NCI-H2196 treated with DMSO at 0.1 percent for 48 hours (cell line): ENCODE measurements around the gene CNGA4.
"Not testable (repeated sequence)": the region's sequence is repeated elsewhere in the genome, so short reads cannot be mapped to it uniquely, and the experiment has no call there.

Source experiments
- DNase-seq: peaks from one replicate; lab custom pipeline; 2025; ENCODE audit not compliant: unreplicated experiment; lab: John Stamatoyannopoulos, UW

The CNGA4 gene

DNA sequence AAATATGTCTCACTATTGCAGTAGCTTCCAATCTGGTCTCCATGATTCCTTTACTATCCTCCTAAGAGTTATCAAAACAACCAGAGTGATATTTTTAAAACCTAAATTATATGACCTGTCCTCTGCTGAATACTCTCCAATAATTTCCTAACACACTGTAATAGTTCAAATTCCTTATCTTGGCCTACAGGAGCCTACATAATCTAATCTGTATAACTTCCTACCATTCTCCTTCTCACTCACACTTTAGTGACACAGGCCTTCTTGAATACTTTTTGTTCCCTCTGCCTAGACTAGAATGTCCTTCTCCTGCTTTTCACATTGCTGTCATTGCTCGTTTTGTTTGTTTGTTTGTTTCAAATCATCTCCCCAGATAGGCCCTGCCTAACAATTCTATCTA is 13.9 kb upstream of the CNGA4 start:
- DNase-seq, result no peak

DNA sequence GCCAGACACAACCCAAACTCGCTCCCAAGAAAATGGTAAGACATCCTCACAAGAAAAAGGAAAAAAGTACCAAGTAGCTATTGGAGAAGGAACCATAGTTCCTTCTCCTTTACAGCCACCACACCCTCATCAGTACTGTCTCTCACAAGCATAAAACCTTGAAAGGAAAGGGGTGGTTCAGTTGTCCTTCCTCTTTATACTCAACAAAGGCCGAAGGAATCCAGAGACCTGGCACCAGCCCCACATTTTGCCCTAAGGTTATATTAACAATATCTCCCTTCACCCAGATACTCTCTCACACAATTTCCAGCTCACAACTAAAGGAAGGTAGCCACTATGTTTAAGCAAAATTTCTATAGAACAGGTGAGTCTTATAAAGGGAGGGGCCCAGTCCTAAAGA is 13.0 kb upstream of the CNGA4 start:
- DNase-seq, result no peak

DNA sequence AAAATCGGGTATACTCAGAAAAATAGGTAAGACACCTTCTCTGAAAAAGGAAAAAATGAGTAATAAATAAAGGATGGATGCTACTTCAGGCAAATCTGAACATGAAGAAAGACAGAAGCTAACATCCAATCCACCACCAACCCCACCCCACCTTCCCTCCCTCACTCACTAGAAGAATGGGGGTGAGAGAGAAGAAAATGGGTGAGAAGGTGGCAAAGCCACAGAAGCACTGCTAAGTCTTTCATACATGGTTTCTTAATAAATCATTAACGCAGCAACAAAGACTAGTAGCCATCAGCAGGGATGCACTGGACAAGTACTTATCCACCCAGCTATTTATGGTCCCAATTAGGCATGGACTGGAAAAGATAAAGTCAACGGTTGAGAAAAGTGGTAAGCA is 10.4 kb upstream of the CNGA4 start:
- DNase-seq, result no peak

DNA sequence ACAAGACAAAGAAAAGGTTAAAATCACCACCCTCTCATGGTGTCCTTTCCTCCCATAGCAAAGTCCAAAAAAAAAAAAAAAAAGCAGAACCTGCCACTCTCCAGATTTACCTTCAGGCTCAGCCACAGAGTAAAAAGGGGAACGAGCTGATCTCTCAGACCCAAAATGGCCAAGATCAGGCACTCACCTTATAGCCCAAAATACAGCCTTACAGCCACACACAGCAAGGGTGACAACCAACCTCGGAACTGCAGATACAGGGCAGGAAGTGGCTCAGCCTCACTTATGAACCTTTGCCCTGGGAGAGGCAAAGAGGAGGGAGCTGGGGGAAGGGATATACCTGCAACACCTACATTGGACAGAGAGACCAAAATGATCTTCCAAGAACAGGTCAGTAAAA is 9.0 kb upstream of the CNGA4 start:
- DNase-seq, result no peak

DNA sequence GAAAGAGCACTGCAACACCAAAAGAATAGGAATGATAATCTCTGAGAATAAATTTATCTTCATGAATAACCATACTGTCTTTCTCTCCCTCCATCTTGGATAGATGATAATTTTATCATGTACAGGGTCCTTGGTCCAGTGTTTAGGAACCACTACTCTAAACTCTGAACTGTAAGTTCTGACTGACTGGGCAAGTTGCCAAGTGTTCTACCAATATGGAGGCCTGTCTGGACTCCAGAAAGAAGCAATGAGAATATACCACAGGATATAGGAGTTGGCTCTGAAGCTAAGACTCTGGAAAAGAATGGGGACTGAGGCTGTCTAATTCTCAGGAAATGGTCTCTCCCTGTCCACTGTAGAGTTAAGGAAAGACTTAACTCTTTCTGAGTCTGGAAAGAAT is 6.0 kb upstream of the CNGA4 start:
- no peak for DNase-seq

DNA sequence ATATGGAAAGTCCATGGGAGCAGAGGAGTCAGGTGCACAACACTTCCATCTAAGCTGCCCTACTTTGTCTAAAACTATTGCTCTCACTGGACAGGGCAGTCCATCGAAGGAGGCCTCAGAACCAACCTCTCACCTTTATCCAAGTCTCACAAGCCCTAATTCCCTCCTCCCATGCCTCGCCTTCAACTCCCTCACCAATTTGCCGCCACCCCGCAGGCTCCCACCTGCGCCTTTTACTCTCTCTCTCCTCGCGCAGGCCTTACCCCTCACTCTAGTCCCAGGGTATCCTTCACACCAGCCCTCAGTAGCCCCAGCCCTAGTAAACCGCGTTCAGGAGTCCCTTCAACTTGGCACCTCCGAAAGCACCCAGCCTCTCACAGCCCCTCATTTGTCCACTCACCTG is 4.9 kb upstream of the CNGA4 start:
- DNase-seq, result no peak

DNA sequence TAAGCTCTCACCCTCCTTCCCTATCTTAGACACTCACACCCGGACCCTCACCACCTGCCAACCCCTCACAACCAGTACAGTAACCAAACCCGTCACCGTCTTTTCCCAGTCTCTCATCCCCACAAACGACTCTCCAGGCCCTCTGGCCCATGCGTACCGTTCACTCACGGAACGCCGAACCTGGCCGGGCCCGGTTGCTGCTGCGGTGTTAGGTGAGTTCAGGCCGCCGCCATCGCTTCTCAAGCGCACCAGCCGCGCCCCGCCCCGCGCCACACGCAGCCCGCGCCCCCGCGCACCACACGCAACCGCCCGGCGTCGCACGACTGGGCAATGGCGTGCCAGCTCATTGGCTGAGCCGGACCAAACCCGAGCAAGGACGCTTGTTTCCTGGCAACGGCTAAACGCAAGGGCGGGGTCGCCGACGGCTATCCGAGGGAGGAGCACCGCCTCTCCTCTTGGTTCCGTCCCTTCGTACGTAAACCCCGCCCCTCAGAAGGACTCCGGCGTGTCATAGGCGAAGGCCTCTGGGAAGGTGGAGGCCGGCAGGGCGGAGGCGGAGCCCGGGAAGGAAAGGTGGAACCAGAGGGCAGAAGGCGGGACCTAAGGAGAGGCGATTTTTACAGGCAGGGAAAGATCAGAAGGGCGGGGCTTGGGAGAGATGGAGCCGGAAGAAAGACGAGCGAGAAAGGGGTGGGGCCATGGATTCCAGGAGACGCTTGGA is 4.3 kb upstream of the CNGA4 start, which contains the start of gene FHIP1B:
Gene FHIP1B, minus strand, starts transcription at position 250 of the 721 bp plus-strand sequence. CDS start 10,120 bp downstream, outside the sequence.
- peak; percentile 99 for DNase-seq

DNA sequence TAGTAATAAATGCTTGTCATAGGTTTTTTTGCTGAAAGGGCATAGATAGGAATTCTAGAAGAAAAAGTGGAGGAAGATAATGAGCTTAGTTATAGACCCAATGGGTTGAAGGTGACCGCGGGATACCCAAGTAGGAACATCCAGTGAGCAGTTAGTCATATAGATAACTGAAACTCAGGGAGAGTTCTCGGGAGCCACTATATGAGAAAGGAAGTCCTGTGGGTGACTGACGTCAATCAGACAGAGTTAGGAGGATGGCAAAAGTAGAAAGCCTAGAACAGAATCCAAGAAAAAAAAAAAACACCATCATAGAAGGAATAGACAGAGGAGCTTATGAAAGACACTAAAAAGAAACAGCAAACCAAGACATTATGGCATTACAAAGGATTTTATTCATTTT is 1.6 kb upstream of the CNGA4 start:
- no peak for DNase-seq

DNA sequence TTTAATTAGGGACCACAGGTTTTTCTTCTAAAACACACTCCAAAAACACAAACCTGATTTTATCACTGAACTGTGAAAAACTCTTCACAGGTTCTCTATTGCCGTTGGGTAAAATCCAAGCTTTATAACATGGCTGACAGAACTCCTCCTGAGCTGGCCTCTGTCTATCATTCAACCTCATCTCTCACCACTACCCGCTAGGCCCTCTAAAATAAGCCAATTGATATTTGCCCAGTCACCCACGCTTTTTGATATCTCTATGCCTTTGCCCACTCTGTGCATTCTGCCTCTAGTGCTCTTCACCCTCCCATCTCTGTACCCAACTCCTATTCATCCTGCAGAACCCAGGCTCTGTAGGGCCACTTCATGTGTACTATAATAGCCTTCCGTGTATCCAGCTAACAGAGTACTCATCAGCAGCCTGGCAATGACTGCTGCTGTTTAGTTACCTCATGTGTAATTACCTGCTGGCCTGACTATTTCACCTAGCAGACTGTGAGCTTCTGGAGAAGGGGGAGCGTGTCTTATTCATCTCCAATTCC is 1.1 kb upstream of the CNGA4 start:
- no peak for DNase-seq

DNA sequence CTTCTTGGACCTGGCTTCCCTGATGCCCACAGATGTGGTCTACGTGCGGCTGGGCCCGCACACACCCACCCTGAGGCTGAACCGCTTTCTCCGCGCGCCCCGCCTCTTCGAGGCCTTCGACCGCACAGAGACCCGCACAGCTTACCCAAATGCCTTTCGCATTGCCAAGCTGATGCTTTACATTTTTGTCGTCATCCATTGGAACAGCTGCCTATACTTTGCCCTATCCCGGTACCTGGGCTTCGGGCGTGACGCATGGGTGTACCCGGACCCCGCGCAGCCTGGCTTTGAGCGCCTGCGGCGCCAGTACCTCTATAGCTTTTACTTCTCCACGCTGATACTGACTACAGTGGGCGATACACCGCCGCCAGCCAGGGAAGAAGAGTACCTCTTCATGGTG is 1.2 kb downstream of the CNGA4 start:
- no peak for DNase-seq

DNA sequence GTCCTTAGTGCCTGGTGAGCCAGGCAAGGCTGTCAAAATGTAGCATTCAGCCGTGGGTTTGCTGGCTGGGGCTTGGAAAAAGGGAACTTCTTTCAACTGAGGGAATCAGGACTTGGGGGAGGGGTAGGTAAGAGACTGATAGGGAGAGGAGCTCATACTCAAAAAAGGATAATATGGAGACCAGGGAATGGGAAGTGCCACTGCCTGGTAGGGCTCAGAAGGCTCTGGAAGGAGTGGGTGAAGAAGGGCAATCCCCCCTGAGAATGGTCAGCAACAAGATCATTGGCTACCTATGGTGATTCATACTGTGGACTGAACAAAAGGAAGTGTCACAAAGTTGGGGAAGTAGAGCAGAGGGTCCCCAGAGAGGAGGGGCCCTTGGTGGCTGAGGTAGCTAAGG is 1.9 kb downstream of the CNGA4 start:
- no peak for DNase-seq

DNA sequence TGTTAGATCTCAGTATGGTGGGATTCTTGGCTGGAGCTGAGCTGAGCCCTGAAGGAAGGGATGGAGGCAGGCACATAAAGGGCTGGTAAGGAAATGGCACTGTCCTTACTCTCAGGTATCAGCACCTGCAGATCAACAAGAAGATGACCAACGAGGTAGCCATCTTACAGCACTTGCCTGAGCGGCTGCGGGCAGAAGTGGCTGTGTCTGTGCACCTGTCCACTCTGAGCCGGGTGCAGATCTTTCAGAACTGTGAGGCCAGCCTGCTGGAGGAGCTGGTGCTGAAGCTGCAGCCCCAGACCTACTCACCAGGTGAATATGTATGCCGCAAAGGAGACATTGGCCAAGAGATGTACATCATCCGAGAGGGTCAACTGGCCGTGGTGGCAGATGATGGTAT is 2.4 kb downstream of the CNGA4 start:
- DNase-seq, result no peak

DNA sequence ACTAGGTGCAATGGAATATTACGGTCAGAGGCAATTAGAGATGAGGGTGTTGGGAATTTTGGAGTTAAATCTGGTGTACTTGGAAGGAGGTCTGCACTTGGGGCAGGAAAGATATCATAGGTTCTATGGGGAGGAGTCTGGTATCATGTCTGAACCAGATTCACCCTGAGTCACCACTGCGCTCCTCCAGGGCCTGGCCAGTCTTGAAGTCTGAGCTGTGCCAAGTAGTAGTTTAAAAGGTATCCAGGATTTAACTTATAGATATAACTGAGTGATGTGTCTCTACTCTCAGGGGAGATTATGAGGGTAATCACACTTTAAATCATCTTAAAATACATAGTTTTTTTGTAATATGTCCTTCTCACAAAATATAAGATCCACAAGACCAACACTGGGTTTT is 6.6 kb downstream of the CNGA4 start:
- DNase-seq, result no peak

DNA sequence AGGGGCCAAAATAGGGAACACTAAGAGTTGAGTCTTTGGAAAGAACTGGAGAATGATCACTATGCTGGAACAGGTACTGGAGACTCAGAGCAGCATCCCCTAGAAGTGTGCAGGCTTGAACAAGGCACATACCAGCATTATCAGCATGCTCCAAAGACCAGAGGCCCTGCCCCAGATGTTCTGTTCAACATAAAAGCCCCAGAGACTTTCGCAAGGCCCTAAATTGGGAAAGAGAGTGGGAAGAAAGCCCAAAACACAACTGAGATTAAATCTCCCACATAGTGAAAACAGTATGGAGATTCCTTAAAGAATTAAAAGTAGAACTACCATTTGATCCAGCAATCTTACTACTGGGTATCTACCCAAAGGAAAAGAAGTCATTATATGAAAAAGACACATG is 9.4 kb downstream of the CNGA4 start:
- no peak for DNase-seq

DNA sequence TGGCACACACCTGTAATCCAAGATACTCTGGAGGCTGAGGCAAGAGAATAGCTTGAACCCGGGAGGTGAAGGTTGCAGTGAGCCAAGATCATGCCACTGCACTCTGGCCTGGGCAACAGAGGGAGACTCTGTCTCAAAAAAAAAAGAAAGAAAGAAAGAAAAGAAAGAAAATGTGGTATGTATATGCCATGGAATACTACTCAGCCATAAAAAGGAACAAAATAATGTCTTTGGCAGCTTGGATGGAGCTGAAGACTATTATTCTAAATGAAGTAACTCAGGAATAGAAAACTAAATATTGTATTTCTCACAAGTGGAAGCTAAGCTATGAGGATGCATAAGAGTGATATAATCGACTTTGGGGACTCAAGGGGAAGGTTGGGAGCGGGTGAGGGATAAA is 10.0 kb downstream of the CNGA4 start:
- not testable (repeated sequence) for DNase-seq

DNA sequence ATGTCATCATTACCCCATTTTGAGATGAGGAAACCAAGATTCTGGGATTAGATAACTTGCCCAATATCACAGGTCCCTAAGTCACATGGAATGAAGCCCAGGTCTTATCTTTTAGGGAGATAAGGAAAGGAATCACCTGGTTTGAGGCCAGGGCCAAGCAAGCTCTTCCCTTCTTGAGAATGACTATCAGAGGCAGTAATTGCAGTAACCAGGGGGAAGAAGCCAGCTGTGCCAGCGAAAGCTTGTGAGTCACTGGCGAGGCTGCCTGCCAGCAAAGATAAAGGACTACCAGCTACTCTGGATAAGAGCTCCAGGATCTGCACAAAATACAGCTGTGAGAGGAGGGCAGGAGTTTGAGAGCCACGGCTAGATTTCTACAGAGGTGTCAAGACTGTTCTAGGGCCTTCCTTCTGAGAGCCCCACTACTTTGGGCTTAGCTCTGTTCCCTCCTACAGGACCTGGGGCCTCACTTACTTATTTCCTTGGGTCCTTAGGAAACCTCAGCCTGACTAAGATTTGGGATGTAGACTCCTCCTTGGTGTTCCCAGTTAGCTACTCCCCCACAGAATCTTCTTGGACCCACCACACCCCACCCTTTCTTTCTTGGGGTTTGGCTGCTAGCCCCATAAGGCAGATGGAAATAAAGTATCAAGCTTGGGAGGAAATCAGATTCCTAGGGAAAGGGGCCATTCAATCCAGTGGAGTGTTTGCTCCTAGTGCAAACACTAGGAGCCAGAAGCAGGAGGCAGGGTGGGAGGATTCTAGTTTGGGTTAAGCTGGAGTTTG is 11.1 kb downstream of the CNGA4 start:
- peak; percentile 43 for DNase-seq

DNA sequence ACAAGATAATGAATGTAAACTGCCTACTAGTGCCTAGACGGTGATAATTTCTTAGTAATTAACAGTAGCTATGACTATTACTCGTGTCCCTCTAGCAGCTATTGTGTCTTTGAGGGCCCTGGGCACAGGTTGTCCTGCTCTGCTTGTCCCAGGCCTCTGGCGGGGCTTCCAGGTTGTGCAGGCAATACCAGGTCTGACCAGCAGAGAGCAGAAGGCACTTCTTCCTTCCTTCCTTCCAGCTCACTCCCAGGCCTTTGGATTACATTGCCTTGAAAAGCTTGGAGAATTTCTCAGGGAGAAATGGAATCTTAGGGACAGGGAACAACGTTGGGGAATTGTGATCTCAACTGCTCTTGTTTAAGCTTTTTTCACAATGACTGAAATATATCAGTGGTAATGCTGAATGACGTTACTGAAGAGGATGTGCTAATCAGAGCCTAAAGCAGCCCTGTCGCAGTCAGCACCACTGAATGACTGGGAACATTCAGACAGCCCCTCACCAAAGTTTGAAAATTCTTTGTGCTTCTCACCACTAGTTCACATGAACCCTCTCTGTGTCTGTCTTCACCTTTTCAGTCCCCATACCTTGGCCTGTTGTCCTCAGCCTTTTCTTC is 12.3 kb downstream of the CNGA4 start:
- no peak for DNase-seq

DNA sequence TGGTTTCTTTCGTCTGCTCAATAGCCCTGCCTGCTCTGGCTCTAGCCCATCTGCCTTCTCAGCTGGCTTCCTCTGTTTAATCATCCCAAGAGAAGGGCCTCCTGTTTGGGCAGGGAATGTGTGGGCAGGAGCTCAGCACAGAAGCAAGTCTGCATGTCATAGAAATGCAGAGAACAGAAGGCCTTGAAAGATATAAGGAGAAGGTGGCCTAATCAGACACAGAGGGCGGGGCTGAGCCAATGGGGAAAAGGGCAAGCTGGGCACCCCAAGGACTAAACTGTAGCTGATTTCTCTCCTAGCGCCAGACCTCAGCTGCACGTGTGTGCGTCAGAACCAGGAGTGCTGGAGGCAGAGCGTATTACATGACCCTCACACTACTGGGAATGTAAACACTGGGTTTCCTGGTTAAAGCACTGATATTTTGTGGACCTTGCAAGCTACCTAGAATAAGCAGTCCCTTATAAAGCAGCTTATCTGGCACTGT is 13.1 kb downstream of the CNGA4 start:
- no peak for DNase-seq

DNA sequence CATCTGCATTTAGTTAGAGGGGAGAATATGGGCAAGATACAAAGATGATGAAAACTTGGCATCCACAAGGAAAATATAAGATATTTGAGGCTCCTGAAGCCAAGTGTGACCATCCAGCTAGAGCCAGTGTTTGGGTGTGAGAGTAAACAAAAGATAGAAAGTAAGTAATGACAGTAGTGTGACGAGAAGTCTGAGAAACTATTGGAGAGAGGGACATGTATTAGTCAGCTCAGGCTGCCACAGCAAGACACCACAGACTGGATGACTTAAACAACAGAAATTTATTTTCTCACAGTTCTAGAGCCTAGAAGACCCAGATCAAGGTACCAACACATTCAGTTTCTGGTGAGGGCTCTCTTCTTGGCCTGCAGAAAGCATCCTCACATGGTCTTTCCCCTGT is 14.3 kb downstream of the CNGA4 start:
- DNase-seq, result no peak

DNA sequence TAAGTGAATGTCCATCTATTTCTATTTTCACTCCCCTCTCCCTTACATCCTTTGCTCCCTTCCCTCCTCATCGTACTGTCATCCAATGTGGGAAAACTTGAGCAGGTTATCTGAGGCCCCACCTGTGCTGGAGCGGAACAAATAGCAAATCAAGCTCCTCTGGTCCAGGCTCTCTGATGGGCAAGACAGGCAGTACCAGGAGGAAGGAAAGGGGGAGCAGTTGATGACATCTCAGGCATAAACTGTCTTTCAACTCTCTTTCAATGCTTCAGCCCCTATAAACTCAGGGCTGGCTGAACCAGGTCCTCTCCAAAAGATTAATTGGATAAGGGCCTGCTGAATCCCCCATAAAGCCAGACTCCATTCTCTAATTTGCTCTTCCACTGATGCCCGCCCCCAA is 19.3 kb downstream of the CNGA4 start:
- no peak for DNase-seq

DNA sequence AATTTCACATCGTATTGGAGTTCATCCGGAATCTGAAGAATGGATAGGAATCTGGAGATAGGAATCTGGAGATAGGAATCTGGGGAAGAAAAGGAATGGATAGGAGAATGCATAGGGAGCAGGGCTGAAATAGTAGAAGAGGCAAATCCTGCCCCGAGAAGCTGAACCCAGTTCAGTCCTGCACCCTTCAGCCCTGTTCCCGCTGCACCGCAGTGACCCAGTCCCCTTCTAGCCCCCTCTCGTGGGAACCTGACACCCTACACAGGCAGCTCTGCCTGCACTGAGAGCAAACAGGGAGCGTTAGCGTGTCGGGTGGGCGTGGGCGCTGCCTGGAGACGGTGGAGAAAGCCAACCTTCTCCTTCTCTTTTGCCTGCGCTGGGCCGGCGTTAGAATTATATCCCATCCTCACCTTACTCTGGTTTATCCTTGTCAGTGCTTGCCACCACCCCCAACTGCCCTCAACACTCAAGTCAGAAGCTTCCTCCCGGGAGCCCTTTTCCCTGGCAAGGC is 19.7 kb downstream of the CNGA4 start:
- no peak for DNase-seq
